Measurements from ENCODE around the gene GSE1. TPM values are rescaled to one million over a fixed set of nuclear protein-coding genes. Genes with fewer than 3 reads are reported as not detected.

Gene GSE1
- total RNA-seq, 1 donor from 2014 or later: 101 TPM

GRCh38 chr16:85638695-85639409 lies 25.7 kb downstream of the GSE1 start:
- no peaks in the 10 kb centered on the region for H3K36me3 Mint-ChIP-seq
- no peaks in the 10 kb centered on the region for H3K27me3 Mint-ChIP-seq
- TF ChIP-seq CTCF (conservative IDR thresholded peaks at IDR 0.05): no peak
- H3K9me3 Mint-ChIP-seq: no peaks in the 10 kb centered on the region
- peaks cover 4% of the 10 kb centered on the region for H3K4me1 Mint-ChIP-seq (ENCODE audit: unreplicated experiment)
- H3K4me3 Mint-ChIP-seq: no peak overlapping the region
- no peak for DNase-seq (ENCODE audit: extremely low spot score, unreplicated experiment)
- H3K27ac Mint-ChIP-seq: no peak overlapping the region

DNA sequence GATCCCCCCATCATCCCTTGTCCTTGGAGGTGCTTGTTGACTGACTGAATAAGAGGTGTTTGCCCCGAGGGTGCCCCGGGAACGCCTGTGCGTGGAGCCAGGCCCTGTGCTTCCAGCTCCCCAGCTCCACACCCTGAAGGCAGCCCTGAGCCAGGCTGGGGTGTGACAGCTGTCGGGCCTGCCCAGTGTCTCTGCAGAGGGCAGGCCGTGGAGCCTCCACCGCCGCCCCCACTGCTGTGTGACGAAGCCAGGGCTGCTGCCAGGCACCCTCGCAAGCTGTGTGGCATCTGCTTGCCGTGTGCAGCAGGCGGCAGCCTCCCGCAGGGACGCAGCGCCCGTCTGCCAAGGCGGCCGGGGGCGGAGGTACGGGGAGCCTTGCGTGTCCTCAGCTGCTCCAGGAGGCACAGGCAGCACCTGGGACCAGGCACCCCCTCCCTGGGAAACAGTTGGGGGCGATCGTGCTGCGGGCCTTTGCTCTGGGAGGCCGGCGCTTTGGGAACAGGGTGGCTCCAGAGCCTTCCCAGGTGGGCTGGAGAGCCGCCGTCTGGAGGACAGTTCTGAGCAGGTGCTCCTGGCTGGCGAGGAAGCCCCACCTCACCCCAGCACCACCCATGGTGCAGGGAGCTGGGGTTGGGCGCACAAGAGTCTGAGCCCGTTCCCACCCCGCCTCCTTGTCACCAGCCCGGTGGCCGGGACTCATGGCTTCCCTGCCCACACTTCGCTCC lies 26.6 kb downstream of the GSE1 start:
- Mint-ChIP-seq H3K9me3 (no peaks in the 10 kb centered on the region), H3K27ac (no peak overlapping the region), H3K36me3 (peaks cover 3% of the 10 kb centered on the region), H3K4me3 (no peak overlapping the region), H3K4me1 (ENCODE audit: unreplicated experiment) (peaks cover 10% of the 10 kb centered on the region), H3K27me3 (no peaks in the 10 kb centered on the region)
- TF ChIP-seq CTCF (conservative IDR thresholded peaks at IDR 0.05): no peak
- DNase-seq (ENCODE audit: extremely low spot score, unreplicated experiment): no peak

DNA sequence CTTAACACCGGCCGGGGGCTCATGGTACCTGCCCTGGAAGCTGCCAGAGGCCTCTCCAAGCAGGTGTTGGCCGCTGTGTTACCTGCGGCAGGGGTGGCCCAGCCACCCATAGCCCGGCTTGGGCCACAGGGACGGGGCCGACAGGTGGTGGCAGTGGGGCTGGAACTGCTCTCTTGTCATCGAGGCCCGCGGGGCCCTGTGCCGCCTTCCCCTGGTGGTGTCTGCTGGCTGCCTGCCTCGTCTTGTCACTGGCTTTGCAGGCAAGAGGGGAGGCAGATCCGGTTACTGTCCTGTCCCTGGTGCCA lies 27.1 kb downstream of the GSE1 start:
- Mint-ChIP-seq H3K36me3 (peaks cover 5% of the 10 kb centered on the region), H3K9me3 (no peaks in the 10 kb centered on the region), H3K4me3 (no peak overlapping the region), H3K27me3 (no peaks in the 10 kb centered on the region), H3K27ac (no peak overlapping the region), H3K4me1 (ENCODE audit: unreplicated experiment) (peaks cover 15% of the 10 kb centered on the region)
- TF ChIP-seq CTCF (conservative IDR thresholded peaks at IDR 0.05): no peak
- DNase-seq (ENCODE audit: extremely low spot score, unreplicated experiment): no peak

- H3K27ac Mint-ChIP-seq: no peak overlapping the region
- no peak for DNase-seq (ENCODE audit: extremely low spot score, unreplicated experiment)
- peaks cover 16% of the 10 kb centered on the region for H3K4me1 Mint-ChIP-seq (ENCODE audit: unreplicated experiment)
Observed at GRCh38 chr16:85640585-85640984, 27.5 kb downstream of the GSE1 start.

DNA sequence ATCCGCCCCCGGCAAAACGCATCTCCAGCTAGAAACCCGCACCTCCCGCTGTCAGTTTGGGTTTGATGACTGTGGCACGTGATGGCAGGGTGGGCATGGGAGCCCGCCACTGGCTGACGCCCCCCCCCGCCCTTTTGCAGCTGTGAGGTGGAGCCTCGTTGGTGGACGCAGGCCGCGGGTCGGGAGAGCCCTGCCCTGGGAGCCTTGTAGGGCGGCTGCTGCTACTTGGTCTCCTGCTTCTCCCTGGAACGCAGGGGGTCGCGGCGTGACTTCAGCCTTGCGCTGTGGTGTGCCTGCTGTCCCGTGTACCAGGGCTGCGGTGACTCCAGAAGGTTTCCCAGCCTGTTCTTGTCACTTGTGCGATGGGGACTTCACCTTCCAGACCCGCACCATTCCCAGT lies 28.2 kb downstream of the GSE1 start:
- H3K36me3 Mint-ChIP-seq: peaks cover 8% of the 10 kb centered on the region
- no peak for TF ChIP-seq CTCF (conservative IDR thresholded peaks at IDR 0.05)
- no peaks in the 10 kb centered on the region for H3K9me3 Mint-ChIP-seq
- H3K27me3 Mint-ChIP-seq: no peaks in the 10 kb centered on the region
- peaks cover 16% of the 10 kb centered on the region for H3K4me1 Mint-ChIP-seq (ENCODE audit: unreplicated experiment)
- H3K27ac Mint-ChIP-seq: no peak overlapping the region
- H3K4me3 Mint-ChIP-seq: no peak overlapping the region
- DNase-seq (ENCODE audit: extremely low spot score, unreplicated experiment): no peak

More at GRCh38 chr16:85640585-85640984, 27.5 kb downstream of the GSE1 start:
- TF ChIP-seq CTCF (conservative IDR thresholded peaks at IDR 0.05): no peak
- Mint-ChIP-seq H3K4me3 (no peak overlapping the region), H3K9me3 (no peaks in the 10 kb centered on the region), H3K36me3 (peaks cover 5% of the 10 kb centered on the region), H3K27me3 (no peaks in the 10 kb centered on the region)

Measured in type B pancreatic cell (in vitro differentiated cells).